ENCODE results near the gene ALG11.

The ALG11 gene, protein sequence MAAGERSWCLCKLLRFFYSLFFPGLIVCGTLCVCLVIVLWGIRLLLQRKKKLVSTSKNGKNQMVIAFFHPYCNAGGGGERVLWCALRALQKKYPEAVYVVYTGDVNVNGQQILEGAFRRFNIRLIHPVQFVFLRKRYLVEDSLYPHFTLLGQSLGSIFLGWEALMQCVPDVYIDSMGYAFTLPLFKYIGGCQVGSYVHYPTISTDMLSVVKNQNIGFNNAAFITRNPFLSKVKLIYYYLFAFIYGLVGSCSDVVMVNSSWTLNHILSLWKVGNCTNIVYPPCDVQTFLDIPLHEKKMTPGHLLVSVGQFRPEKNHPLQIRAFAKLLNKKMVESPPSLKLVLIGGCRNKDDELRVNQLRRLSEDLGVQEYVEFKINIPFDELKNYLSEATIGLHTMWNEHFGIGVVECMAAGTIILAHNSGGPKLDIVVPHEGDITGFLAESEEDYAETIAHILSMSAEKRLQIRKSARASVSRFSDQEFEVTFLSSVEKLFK

DNA sequence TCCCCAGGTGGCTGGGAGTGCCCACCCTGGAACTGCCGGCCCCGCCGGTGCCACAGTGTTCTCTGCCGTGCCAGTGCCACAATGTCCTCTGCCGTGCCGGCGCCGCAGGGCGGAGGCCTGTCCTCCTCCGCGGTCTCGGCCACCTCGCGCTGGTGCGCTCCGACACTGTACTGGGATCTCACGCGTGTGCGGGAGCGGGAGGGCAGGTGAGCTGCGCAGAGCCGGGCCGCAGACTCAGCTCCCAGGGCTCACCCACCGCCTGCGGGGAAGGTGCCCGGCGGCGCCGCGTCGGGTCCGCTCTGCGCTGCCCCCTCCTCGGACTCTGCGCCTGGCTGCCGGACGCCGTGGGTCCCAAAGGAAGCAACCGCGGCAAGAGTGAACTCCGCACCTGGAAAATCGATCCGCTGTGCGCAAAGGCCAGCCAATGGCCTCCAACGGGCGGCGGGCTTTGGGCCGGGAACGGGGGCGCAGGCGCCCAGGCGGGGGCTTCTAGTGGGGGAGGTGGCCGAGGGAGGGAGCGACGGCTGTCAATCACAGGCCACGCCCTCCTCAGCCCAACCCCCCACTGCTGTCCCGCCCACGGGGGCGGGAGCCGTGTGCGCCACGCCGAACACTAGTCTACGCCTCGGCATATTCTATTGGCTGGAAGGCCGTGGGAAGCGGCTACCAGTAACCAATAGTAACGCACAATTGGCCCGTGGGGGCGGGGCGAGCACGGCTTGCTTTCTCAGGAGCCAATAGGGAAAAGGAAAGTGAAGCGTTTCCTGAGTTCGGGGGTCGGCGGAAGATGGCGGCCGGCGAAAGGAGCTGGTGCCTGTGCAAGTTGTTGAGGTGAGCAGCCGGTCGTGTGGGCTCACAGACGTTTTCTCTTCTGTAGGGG lies at the start of gene ALG11:
ALG11 (plus strand) TSS at position 767 of the 880 bp plus-strand sequence; CDS start at position 788, 21 bp downstream.
- TF ChIP-seq, protein P1, sequence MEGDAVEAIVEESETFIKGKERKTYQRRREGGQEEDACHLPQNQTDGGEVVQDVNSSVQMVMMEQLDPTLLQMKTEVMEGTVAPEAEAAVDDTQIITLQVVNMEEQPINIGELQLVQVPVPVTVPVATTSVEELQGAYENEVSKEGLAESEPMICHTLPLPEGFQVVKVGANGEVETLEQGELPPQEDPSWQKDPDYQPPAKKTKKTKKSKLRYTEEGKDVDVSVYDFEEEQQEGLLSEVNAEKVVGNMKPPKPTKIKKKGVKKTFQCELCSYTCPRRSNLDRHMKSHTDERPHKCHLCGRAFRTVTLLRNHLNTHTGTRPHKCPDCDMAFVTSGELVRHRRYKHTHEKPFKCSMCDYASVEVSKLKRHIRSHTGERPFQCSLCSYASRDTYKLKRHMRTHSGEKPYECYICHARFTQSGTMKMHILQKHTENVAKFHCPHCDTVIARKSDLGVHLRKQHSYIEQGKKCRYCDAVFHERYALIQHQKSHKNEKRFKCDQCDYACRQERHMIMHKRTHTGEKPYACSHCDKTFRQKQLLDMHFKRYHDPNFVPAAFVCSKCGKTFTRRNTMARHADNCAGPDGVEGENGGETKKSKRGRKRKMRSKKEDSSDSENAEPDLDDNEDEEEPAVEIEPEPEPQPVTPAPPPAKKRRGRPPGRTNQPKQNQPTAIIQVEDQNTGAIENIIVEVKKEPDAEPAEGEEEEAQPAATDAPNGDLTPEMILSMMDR (IDR thresholded peaks at IDR 0.05; ENCODE audit: low read depth, low read length, missing control alignments): no peak
- H3K27me3 ChIP-seq (replicated peaks): no peaks in the 10 kb centered on the region
- no peaks in the 10 kb centered on the region for H3K36me3 ChIP-seq (replicated peaks)
- H3K27ac ChIP-seq: peak within 1 kb of the TSS; percentile 82
- peak; percentile 100 for DNase-seq
- in situ Hi-C loops (cut with HindIII; ENCODE audit: low pct_ligation_motif_present, low sequenced_read_pairs): no loop called here
- H3K4me3 ChIP-seq (ENCODE audit: low read depth, low read length): peak within 1 kb of the TSS; percentile 97

DNA sequence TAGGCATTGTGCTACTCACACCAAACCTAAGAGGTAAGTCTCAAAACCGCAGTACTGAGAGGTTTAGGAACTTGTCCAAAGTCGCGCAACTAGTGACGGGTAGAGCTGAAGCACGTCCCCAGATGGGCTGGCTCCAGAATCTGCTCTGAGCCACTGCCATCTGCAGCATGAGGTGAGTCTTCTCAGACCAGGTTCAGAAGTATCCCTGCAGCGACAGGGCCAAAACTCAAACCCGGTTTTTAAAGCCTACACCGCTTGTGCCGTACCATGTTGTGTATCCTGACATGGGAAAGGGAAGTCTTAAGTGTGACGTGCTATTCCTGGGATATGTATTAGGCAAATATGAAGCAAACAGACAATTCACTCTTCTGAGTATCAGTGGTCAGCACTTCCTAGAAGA lies 46.0 kb upstream of the ALG11 start:
- H3K36me3 ChIP-seq (replicated peaks): no peaks in the 10 kb centered on the region
- in situ Hi-C loops (cut with HindIII; ENCODE audit: low pct_ligation_motif_present, low sequenced_read_pairs): no loop called here
- no peak for DNase-seq
- H3K4me3 ChIP-seq (ENCODE audit: low read depth, low read length): no peak overlapping the region
- no peak overlapping the region for H3K27ac ChIP-seq
- H3K27me3 ChIP-seq (replicated peaks): no peaks in the 10 kb centered on the region
- TF ChIP-seq, protein P1 (IDR thresholded peaks at IDR 0.05; ENCODE audit: low read depth, low read length, missing control alignments): no peak

DNA sequence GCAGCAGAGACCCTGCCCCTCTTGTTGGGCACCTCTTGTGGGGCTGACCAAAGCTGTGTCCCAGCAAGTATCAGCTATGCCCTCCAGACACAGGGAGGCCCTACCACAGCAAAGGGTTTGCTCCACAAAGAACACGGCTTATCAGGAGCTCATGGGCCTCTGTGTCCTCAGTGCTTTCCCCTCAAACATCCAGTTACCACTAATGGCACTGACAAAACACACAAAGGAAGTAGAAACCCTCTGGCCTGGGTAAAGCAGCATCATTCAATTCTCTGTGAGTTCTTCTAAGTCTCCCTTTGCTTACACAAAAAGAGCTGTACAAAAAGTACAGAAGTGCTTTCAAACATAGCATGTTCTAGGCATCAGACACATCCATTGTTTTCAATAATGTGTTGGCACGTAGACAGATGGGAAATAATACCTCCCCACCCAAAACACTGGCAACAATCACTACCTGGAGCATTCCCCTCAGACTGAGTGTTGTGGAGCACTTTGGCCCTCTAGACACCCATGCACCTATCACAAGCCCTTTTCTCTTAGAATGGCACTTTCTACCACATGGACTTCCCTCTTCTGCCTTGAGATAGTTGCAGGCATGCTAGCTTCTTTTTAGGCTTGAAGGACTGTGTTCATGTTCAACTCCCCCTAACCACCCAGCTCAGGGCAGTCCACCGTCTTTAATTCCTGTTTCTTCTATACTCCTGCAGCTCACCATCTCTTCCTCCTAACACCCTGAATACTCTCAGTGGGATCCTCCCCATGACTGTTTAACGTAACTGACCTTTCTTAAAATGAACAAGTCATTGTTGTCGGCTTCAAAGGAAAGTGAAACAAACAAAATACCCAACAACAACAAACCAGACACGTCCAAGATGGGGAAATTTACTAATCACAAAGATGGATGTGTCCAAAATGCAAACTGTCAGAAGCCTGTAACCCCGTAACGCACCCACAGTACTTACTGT lies 44.4 kb upstream of the ALG11 start:
- Histone ChIP-seq H3K27ac (no peak overlapping the region), H3K27me3 (replicated peaks) (no peaks in the 10 kb centered on the region), H3K4me3 (ENCODE audit: low read depth, low read length) (no peak overlapping the region), H3K36me3 (replicated peaks) (no peaks in the 10 kb centered on the region)
- in situ Hi-C loops (cut with HindIII; ENCODE audit: low pct_ligation_motif_present, low sequenced_read_pairs): no loop called here
- DNase-seq: no peak
- TF ChIP-seq, protein P1 (IDR thresholded peaks at IDR 0.05; ENCODE audit: low read depth, low read length, missing control alignments): no peak

DNA sequence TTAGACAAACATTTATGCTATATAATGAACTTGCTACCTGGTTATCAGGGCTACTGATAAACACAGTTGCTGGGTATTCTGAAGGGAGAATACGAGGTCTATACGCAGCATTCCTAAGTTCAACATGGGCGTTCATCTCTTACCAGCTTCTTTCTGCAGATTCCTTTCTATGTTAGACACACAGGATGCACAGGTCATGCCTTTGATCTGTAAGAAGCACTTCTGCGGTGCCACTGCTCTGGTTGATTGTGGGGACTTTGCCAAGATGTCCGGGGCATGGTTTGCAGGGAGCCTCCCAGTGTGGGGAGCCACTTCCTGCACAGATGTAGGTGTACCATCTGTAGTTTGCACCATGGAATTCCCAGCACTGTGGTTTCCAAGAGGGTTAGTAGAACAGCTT lies 41.8 kb upstream of the ALG11 start:
- TF ChIP-seq, protein P1 (IDR thresholded peaks at IDR 0.05; ENCODE audit: low read depth, low read length, missing control alignments): no peak
- Histone ChIP-seq H3K36me3 (replicated peaks) (no peaks in the 10 kb centered on the region), H3K4me3 (ENCODE audit: low read depth, low read length) (no peak overlapping the region), H3K27ac (no peak overlapping the region), H3K27me3 (replicated peaks) (no peaks in the 10 kb centered on the region)
- no peak for DNase-seq
- in situ Hi-C loops (cut with HindIII; ENCODE audit: low pct_ligation_motif_present, low sequenced_read_pairs): no loop called here
